ENCODE measurements around the gene KRABD2.
"Not testable (repeated sequence)": the region's sequence is repeated elsewhere in the genome, so short reads cannot be mapped to it uniquely, and the experiment has no call there.

The KRABD2 gene

GRCh38 chr17:8402921-8403536 lies 26.5 kb upstream of the KRABD2 start:
- H3K4me3 Mint-ChIP-seq, result no peak overlapping the region
- no peak overlapping the region for H3K27ac Mint-ChIP-seq
- H3K4me1 Mint-ChIP-seq, result no peaks in the 10 kb centered on the region
- peaks cover 63% of the 10 kb centered on the region for H3K27me3 Mint-ChIP-seq
- no peak for ATAC-seq
- no peaks in the 10 kb centered on the region for H3K9me3 Mint-ChIP-seq
- H3K36me3 Mint-ChIP-seq, result no peaks in the 10 kb centered on the region

- no peaks in the 10 kb centered on the region for H3K9me3 Mint-ChIP-seq
- no peaks in the 10 kb centered on the region for H3K4me1 Mint-ChIP-seq
- peaks cover 56% of the 10 kb centered on the region for H3K27me3 Mint-ChIP-seq
- H3K4me3 Mint-ChIP-seq, result no peak overlapping the region
- no peaks in the 10 kb centered on the region for H3K36me3 Mint-ChIP-seq
- no peak for ATAC-seq
- H3K27ac Mint-ChIP-seq, result no peak overlapping the region
Observed at GRCh38 chr17:8401107-8401506, 24.6 kb upstream of the KRABD2 start.

GRCh38 chr17:8398980-8399379 lies 22.5 kb upstream of the KRABD2 start:
- Mint-ChIP-seq H3K27ac (no peak overlapping the region), H3K9me3 (no peaks in the 10 kb centered on the region), H3K36me3 (no peaks in the 10 kb centered on the region), H3K4me1 (peaks cover under 1% of the 10 kb centered on the region), H3K4me3 (no peak overlapping the region), H3K27me3 (peaks cover 43% of the 10 kb centered on the region)
- no peak for ATAC-seq

- H3K27ac Mint-ChIP-seq, result no peak within 1 kb of the TSS
- H3K27me3 Mint-ChIP-seq, result peaks cover 34% of the 10 kb centered on the region
- ATAC-seq, result no peak
- H3K9me3 Mint-ChIP-seq, result no peaks in the 10 kb centered on the region
- no peak within 1 kb of the TSS for H3K4me3 Mint-ChIP-seq
- H3K36me3 Mint-ChIP-seq, result no peaks in the 10 kb centered on the region
- peaks cover 10% of the 10 kb centered on the region for H3K4me1 Mint-ChIP-seq
Observed at GRCh38 chr17:8397636-8398035, 21.1 kb upstream of the KRABD2 start, which contains the start of gene RNF222. Gene RNF222 (minus strand): TSS chr17:8397827. CDS start chr17:8393461, 4,366 bp downstream.

- not testable (repeated sequence) for ATAC-seq, H3K4me3 Mint-ChIP-seq, H3K36me3 Mint-ChIP-seq, H3K9me3 Mint-ChIP-seq, H3K27ac Mint-ChIP-seq, H3K4me1 Mint-ChIP-seq
- H3K27me3 Mint-ChIP-seq, result peaks cover 11% of the 10 kb centered on the region
Observed at GRCh38 chr17:8394497-8394896, 18.0 kb upstream of the KRABD2 start.

GRCh38 chr17:8393470-8394231 lies 17.1 kb upstream of the KRABD2 start:
- H3K27me3 Mint-ChIP-seq, result peaks cover 11% of the 10 kb centered on the region
- no peaks in the 10 kb centered on the region for H3K9me3 Mint-ChIP-seq
- no peaks in the 10 kb centered on the region for H3K36me3 Mint-ChIP-seq
- no peak overlapping the region for H3K4me3 Mint-ChIP-seq
- H3K27ac Mint-ChIP-seq, result peak overlapping the region; percentile 72
- H3K4me1 Mint-ChIP-seq, result peaks cover 10% of the 10 kb centered on the region
- no peak for ATAC-seq

GRCh38 chr17:8392674-8393469 lies 16.4 kb upstream of the KRABD2 start:
- Mint-ChIP-seq H3K36me3 (no peaks in the 10 kb centered on the region), H3K27ac (peak overlapping the region; percentile 72), H3K4me1 (peaks cover 10% of the 10 kb centered on the region), H3K27me3 (peaks cover 9% of the 10 kb centered on the region), H3K4me3 (no peak overlapping the region), H3K9me3 (no peaks in the 10 kb centered on the region)
- ATAC-seq, result peak; percentile 45

- H3K27ac Mint-ChIP-seq, result no peak overlapping the region
- H3K27me3 Mint-ChIP-seq, result peaks cover 3% of the 10 kb centered on the region
- no peaks in the 10 kb centered on the region for H3K36me3 Mint-ChIP-seq
- no peaks in the 10 kb centered on the region for H3K9me3 Mint-ChIP-seq
- no peak overlapping the region for H3K4me3 Mint-ChIP-seq
- no peak for ATAC-seq
- H3K4me1 Mint-ChIP-seq, result peaks cover 10% of the 10 kb centered on the region
Observed at GRCh38 chr17:8392274-8392673, 15.8 kb upstream of the KRABD2 start.

GRCh38 chr17:8391711-8392110 lies 15.2 kb upstream of the KRABD2 start:
- no peaks in the 10 kb centered on the region for H3K27me3 Mint-ChIP-seq
- H3K4me1 Mint-ChIP-seq, result peaks cover 12% of the 10 kb centered on the region
- no peak overlapping the region for H3K27ac Mint-ChIP-seq
- H3K9me3 Mint-ChIP-seq, result no peaks in the 10 kb centered on the region
- no peak overlapping the region for H3K4me3 Mint-ChIP-seq
- H3K36me3 Mint-ChIP-seq, result no peaks in the 10 kb centered on the region
- ATAC-seq, result no peak

- Mint-ChIP-seq H3K27ac (no peak overlapping the region), H3K4me1 (peaks cover 24% of the 10 kb centered on the region)
- no peak for ATAC-seq
Observed at GRCh38 chr17:8387914-8388651, 11.6 kb upstream of the KRABD2 start.

GRCh38 chr17:8386841-8387240 lies 10.3 kb upstream of the KRABD2 start:
- Mint-ChIP-seq H3K9me3 (no peaks in the 10 kb centered on the region), H3K4me1 (peaks cover 24% of the 10 kb centered on the region), H3K4me3 (no peak overlapping the region), H3K27me3 (no peaks in the 10 kb centered on the region), H3K36me3 (peaks cover 11% of the 10 kb centered on the region), H3K27ac (no peak overlapping the region)
- ATAC-seq, result no peak

More at GRCh38 chr17:8387914-8388651, 11.6 kb upstream of the KRABD2 start:
- Mint-ChIP-seq H3K9me3 (no peaks in the 10 kb centered on the region), H3K27me3 (no peaks in the 10 kb centered on the region), H3K36me3 (peaks cover under 1% of the 10 kb centered on the region), H3K4me3 (no peak overlapping the region)

- ATAC-seq, result no peak
- Mint-ChIP-seq H3K27ac (no peak overlapping the region), H3K4me3 (peak overlapping the region; percentile 83), H3K9me3 (no peaks in the 10 kb centered on the region), H3K4me1 (peaks cover 37% of the 10 kb centered on the region), H3K36me3 (peaks cover 31% of the 10 kb centered on the region), H3K27me3 (no peaks in the 10 kb centered on the region)
Observed at GRCh38 chr17:8384801-8385378, 8.4 kb upstream of the KRABD2 start.

- Mint-ChIP-seq H3K27me3 (no peaks in the 10 kb centered on the region), H3K4me1 (peaks cover 53% of the 10 kb centered on the region), H3K36me3 (peaks cover 47% of the 10 kb centered on the region), H3K9me3 (no peaks in the 10 kb centered on the region), H3K27ac (peak within 1 kb of the TSS; percentile 93), H3K4me3 (peak within 1 kb of the TSS; percentile 83)
- ATAC-seq, result peak; percentile 98
Observed at GRCh38 chr17:8383143-8383822, 6.8 kb upstream of the KRABD2 start, which contains the start of gene RPL26. Gene RPL26 (minus strand): TSS chr17:8383193. CDS start chr17:8382310, 883 bp downstream.

GRCh38 chr17:8382880-8383142 lies 6.3 kb upstream of the KRABD2 start:
- Mint-ChIP-seq H3K4me3 (peak overlapping the region; percentile 83), H3K4me1 (peaks cover 58% of the 10 kb centered on the region), H3K9me3 (no peaks in the 10 kb centered on the region), H3K36me3 (peaks cover 52% of the 10 kb centered on the region), H3K27ac (peak overlapping the region; percentile 93), H3K27me3 (no peaks in the 10 kb centered on the region)
- ATAC-seq, result peak; percentile 0

Measured in stimulated activated memory B cell treated with anti-CD40 and anti-IgM and Interleukin-4, amounts not matched to agents 10 μg/mL and 1 μg/mL and 100 μg/mL, for 72 hours (primary cell).